GM18909 (cell line): ENCODE data around the gene CCDC194.
A peak's percentile ranks its signal among the peaks of the same experiment; 100 is the strongest.

ENCODE experiments used
- ATAC-seq: cut with Tn5 transposase; IDR thresholded peaks from one replicate; pipeline ENCODE4 v1.9.1; 2021; ENCODE audit warnings: mild to moderate bottlenecking; ENCODE audit not compliant: unreplicated experiment, poor library complexity

The CCDC194 gene

GRCh38 chr19:17406046-17406886 is 12.3 kb upstream of the CCDC194 start:
- ATAC-seq, result peak; percentile 13

- peak; percentile 81 for ATAC-seq
These were observed 11.5 kb upstream of the CCDC194 start, which contains the start of gene BST2 for GRCh38 chr19:17405250-17406045. BST2 (minus strand) TSS chr19:17405630; CDS start chr19:17405575, 55 bp downstream.

DNA sequence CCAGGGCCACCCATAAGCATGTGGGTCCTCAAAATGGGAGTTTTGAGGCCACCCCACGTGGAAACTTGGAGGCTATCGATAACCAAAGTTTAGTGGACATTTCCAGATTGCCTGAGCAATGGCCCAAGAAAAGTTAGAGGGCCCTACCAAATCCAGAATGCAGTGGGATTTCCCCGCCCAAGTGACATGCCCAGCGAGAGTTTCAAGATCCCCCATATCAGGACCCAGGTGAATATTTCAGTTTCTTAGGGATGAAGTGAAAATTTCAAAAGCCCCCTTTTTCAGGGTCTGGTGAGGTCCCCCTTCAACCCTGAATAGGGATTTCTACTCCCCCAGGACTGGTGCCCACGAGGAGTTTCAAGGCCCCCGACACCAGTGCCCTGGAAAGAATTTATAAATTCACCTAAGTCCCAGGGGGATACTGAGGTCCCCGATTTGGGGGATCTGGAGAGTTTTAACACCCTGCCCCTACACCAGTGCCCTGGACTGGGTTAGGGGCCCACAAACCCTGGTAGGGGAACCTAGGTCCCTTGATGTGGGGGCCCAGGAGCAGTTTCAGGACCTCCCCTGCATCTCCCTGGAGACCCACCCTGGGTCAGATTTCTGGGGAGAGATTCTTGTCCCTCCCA is 10.7 kb upstream of the CCDC194 start:
- no peak for ATAC-seq

- no peak for ATAC-seq
These were observed 10.0 kb upstream of the CCDC194 start for GRCh38 chr19:17404015-17404414.

DNA sequence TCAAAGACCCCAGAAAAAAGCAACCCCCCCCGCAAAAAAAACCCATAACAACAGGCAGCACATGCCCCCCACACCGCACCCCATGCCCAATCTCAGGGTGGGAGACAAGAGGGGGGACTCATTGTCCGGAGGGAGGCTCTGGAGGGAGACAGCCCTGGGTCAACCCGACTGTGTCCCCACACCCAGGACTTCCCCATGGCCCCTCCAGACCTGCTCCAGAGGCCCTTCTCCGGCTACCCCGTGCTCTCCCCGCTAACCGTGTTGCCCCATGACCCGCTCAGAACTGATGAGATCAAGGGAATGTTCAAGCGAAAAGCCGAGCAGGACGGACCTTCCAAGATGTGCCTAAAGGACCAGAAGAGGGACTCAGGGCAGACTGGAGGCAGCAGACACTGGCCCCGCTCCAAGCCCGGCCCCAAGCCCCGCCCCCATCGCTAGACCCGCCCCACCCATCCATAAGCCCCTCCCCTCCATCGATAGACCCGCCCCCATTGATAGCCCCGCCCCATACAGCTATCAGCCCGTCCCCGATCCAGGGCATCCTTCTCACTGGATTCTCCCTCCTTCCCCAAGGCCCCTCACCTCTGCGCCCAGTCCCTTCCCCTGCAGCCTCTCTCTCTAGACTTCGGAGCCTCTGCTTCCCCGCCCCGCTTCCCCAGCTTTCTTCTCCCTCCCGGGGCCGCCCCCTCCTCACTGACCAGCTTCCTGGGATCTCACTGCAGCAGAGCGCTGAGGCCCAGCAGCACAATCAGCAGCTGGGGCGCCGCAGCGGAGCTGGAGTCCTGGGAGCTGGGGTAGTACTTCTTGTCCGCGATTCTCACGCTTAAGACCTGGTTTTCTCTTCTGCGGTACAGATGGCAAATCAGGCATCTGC is 9.2 kb upstream of the CCDC194 start:
- no peak for ATAC-seq

- ATAC-seq, result no peak
These were observed 7.6 kb upstream of the CCDC194 start for GRCh38 chr19:17401628-17402027.

- ATAC-seq, result no peak
These were observed 5.0 kb upstream of the CCDC194 start for GRCh38 chr19:17398902-17399527.

GRCh38 chr19:17394891-17395415 is 957 bp upstream of the CCDC194 start:
- ATAC-seq, result no peak

DNA sequence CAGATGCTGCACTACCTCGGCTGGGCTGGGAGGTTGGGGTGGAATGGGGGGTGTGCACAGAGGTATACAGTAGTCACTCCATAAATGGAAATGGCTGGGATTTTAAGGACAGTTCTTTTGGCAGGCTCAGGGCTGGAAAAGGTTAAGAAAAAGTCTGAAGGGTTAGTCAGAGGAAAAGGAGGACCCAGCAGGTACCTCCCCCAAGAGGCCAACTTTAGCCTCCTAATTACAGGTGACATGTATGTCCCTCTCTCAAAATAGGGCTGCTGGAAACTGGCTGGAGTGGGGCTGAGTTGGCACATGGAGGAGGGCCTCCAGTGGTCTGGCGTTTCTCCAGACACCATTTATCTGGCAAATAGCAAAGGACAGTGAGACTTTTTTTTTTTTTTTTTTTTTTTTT is 994 bp downstream of the CCDC194 start:
- ATAC-seq, result no peak

- ATAC-seq, result no peak
These were observed 2.4 kb downstream of the CCDC194 start for GRCh38 chr19:17391371-17392151.

DNA sequence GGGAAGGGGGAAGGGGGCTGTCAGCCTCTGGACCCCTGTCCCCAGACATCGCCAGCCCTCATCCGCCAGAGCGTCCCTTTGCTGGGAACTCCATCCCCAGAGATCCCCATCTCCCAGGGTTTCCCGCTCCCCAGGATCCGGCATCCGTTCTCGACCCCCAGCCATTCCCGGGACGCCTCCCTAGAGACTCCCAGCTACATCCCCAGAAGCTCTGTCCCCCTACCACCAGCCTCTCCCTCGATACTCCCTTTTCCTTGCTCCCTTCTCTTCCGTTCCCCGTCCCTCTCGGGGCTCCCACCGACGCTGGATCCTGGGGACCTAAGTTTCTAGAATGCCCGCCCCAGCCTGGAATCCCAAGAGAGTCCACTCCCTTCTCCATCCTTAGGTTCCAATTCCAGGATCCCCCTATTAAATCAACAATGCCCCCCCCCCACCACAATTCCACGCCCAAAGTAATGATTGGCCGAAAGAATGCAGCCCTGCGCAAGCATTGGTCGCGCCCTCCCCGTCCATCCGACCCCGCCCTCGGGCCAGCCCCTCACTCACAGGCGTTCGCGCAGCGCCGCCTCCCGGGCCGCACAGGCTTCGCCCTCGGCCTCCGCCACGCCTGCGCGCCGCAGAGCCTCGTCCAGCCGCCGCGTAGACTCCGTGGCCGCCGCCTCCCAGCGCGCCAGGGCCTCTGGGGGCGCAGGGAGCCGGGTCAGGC is 3.2 kb downstream of the CCDC194 start:
- peak; percentile 86 for ATAC-seq

DNA sequence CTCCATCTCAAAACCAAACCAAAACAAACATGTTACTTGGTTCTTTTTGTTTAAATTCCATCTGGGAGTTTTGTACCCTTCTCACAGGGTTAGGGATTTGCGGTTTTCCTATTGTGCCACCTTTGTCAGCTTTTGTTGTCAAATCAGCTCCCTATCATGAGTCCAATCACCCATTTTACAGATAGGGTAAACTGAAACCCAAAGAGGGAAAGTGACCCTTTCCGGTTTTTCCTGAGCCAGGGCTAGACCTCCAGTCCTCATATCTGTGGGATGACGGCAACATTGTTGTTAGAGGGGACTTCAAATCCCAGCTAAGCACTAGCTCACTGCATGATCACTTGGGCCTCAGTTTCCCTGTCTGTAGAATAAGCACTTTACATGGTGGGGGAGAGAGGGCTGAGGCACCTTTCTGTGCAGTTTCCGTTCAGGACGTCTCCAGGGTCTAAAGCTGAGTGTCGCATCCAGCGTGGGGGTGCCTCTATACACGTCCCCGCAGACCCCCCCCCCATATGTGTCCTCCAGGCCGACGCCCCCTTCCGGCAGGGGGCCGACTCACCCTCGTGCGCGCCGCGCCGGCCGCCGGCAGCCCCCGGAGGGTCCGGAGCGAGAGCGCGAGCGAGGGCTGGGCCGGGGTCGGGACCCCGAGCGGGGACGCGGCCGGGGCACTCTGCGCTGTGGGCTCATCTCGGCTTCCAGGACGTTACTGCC is 3.9 kb downstream of the CCDC194 start:
- no peak for ATAC-seq

- no peak for ATAC-seq
These were observed 4.7 kb downstream of the CCDC194 start for GRCh38 chr19:17389288-17389687.

- no peak for ATAC-seq
These were observed 8.0 kb downstream of the CCDC194 start for GRCh38 chr19:17385878-17386611.

DNA sequence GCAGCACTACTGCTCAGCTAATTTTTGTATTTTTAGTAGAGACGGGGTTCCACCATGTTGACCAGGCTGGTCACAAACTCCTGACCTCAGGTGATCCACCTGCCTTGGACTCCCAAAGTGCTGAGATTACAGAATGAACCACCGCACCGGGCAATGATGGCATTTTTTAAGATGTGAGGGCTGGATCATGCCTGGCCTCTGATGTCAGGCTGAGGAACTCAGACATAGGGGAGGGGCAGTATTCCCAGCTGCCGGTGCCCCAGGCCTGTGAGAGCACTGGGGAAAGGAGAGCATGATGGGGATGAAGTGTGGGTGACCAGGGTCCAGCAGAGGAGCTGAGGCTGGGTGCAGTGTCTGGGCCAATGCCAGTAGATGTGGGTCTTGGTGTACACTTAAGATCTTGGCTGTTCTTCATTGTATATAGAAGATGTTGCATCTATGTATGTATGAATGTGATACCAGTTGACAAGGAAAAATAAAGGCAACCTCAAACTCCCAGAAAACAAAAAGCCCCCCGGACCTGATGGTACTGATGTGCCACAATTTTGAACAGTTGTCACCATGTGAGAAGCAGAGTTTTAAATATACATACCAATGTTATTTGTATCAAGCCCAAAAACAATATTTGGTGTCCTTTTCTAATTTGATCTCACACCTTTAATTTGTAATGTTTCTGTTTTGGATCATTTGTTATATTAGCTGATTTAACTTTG is 13.4 kb downstream of the CCDC194 start:
- no peak for ATAC-seq

DNA sequence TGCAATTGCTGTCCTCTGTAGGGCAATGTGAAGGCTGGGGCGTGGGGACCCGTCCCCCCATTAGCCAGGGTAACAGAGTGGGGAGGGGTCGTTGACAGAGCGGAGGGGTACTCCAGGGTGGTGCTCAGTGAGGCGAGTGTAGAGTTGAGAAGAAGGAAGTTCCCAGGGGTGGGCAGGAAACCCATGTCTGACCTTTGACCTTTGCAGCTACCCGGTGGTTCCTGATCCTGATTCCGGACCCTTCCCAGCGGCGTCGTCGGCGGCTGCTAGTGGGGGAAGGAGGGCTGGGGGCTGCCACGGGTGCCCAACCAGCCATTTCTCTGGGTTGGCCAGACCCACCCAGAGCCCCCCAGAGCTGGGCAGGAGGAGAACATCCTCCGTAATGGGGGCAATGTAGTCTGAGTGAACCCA is 14.8 kb downstream of the CCDC194 start:
- ATAC-seq, result no peak
